ENCODE measurements around the gene FOXD4L1. TPM values are rescaled to one million over a fixed set of nuclear protein-coding genes. Genes with fewer than 3 reads are reported as not detected.
"Not testable (repeated sequence)": the region's sequence is repeated elsewhere in the genome, so short reads cannot be mapped to it uniquely, and the experiment has no call there.

FOXD4L1 gene
- total and polyA plus RNA-seq, 9 of the 15 experiments (the other 6 are each of a cell fraction or from before 2014, with no cell fraction given) = 0.06 to 0.47 (median 0.22) TPM; not detected in 2

DNA sequence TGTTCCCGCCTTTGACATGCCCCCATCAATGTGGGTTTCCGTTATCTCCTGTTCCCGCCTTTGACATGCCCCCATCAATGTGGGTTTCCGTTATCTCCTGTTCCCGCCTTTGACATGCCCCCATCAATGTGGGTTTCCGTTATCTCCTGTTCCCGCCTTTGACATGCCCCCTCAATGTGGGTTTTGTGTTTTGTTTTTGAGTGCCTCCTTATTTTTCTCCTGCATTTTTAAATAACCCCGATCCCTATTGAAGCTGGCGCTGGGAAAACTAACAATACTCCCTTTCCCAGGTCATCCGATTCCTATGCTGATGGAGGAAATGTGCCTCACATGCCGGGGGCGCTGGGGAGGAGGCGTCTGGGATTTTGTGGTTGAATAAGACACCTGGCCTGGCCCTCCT lies 1.9 kb upstream of the FOXD4L1 start:
- WGBS (ENCODE audit: insufficient coverage, low coverage, missing lambda C conversion rate) = 85% methylated on average over 11 of the region's 13 CpGs
- H3K4me3 ChIP-seq; CTCF ChIA-PET (ENCODE audit: low intra/inter-chr PET ratio); H3K4me1 ChIP-seq (replicated peaks in 1 of 2; ENCODE audit: control insufficient read depth in 2 of 2, insufficient read depth in 2 of 2, low read length in 2 of 2); H3K4me2 ChIP-seq (ENCODE audit: insufficient read depth, low read length); in situ Hi-C loops (cut with MboI); DNase-seq (ENCODE audit: extremely low read depth in 1 of 4, low spot score in 3 of 4); intact Hi-C loops (cut with micrococcal nuclease); H3K27ac ChIP-seq (ENCODE audit: extremely low read depth, low read depth, low read length); H3K9me1 ChIP-seq (ENCODE audit: control insufficient read depth, insufficient read depth, low read length); H2AFZ ChIP-seq (ENCODE audit: low read depth, low read length); H3K79me2 ChIP-seq (ENCODE audit: control insufficient read depth, insufficient read depth, low read length); ATAC-seq; H3K9ac ChIP-seq (ENCODE audit: insufficient read depth in 1 of 2, low read depth in 2 of 2, low read length in 2 of 2); H3K27me3 ChIP-seq (ENCODE audit: control insufficient read depth in 2 of 2, insufficient read depth in 2 of 2, low read length in 2 of 2); H3K36me3 ChIP-seq (ENCODE audit: control insufficient read depth, insufficient read depth, low read length); BruUV-seq (replicated peaks); POLR2A ChIA-PET; H3K9me3 ChIP-seq (replicated peaks; ENCODE audit: control insufficient read depth, insufficient read depth, low read depth, low read length); H4K20me1 ChIP-seq (replicated peaks; ENCODE audit: control insufficient read depth, insufficient read depth, low read length); FAIRE-seq: not testable (repeated sequence)

DNA sequence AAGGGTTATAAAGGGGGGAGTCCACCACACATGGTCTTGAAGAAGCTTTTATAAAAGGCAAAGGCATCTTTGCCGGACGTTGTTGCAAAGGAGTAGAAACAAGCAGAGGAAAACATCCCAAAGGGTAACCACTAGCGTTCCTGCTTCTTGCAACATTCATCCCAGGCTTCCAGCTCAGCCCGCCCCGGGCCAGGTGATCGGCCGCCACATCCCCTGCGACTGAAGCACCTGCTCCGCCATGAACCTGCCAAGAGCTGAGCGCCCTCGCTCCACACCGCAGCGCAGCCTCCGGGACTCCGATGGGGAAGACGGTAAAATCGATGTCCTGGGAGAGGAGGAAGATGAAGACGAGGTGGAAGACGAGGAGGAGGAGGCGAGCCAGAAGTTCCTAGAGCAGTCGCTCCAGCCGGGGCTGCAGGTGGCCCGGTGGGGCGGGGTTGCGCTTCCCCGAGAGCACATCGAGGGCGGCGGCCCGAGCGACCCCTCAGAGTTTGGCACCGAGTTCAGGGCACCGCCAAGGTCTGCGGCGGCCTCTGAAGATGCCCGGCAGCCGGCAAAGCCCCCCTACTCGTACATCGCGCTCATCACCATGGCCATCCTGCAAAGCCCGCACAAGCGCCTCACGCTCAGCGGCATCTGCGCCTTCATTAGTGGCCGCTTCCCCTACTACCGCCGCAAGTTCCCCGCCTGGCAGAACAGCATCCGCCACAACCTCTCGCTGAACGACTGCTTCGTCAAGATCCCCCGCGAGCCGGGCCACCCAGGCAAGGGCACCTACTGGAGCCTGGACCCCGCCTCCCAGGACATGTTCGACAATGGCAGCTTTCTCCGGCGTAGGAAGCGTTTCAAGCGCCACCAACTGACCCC lies 787 bp downstream of the FOXD4L1 start:
- BruUV-seq (replicated peaks); H3K4me3 ChIP-seq; H3K27ac ChIP-seq (ENCODE audit: extremely low read depth, low read depth, low read length); H3K4me2 ChIP-seq (ENCODE audit: insufficient read depth, low read length); in situ Hi-C loops (cut with MboI); POLR2A ChIA-PET; FAIRE-seq; H3K36me3 ChIP-seq (ENCODE audit: control insufficient read depth, insufficient read depth, low read length); H4K20me1 ChIP-seq (replicated peaks; ENCODE audit: control insufficient read depth, insufficient read depth, low read length); DNase-seq (ENCODE audit: extremely low read depth in 1 of 4, low spot score in 3 of 4); H3K27me3 ChIP-seq (ENCODE audit: control insufficient read depth in 2 of 2, insufficient read depth in 2 of 2, low read length in 2 of 2); H2AFZ ChIP-seq (ENCODE audit: low read depth, low read length); H3K9me1 ChIP-seq (ENCODE audit: control insufficient read depth, insufficient read depth, low read length); intact Hi-C loops (cut with micrococcal nuclease); CTCF ChIA-PET (ENCODE audit: low intra/inter-chr PET ratio); H3K9me3 ChIP-seq (replicated peaks; ENCODE audit: control insufficient read depth, insufficient read depth, low read depth, low read length); ATAC-seq; H3K79me2 ChIP-seq (ENCODE audit: control insufficient read depth, insufficient read depth, low read length); H3K9ac ChIP-seq (ENCODE audit: insufficient read depth in 1 of 2, low read depth in 2 of 2, low read length in 2 of 2): not testable (repeated sequence)
- 93% methylated on average over 10 of the region's 62 CpGs for WGBS (ENCODE audit: insufficient coverage, low coverage, missing lambda C conversion rate)
- TF ChIP-seq ZBTB33 (CRISPR knock-in tag; IDR thresholded peaks at IDR 0.05) = peak; percentile 55
- peaks cover under 1 to 18% of the 10 kb centered on the region in 2 experiments; a peak in 2 of 5 replicates for H3K4me1 ChIP-seq (replicated peaks in 1 of 2; ENCODE audit: control insufficient read depth in 2 of 2, insufficient read depth in 2 of 2, low read length in 2 of 2)

All from K562 (cell line).